C4-2B (cell line): ENCODE data around the gene RTEL1.

Experiments used
- ZFX ChIP-seq: fragments of 450-650 bp; IDR thresholded peaks from 2 replicates; pipeline ENCODE4 v1.6.1; 2017
- TF ChIP-seq, protein P1 (sequence below): fragments of 450-650 bp; conservative IDR thresholded peaks from 2 replicates; pipeline ENCODE4 v1.5.1; 2017; ENCODE audit warnings: mild to moderate bottlenecking

- TF ChIP-seq, protein P1, sequence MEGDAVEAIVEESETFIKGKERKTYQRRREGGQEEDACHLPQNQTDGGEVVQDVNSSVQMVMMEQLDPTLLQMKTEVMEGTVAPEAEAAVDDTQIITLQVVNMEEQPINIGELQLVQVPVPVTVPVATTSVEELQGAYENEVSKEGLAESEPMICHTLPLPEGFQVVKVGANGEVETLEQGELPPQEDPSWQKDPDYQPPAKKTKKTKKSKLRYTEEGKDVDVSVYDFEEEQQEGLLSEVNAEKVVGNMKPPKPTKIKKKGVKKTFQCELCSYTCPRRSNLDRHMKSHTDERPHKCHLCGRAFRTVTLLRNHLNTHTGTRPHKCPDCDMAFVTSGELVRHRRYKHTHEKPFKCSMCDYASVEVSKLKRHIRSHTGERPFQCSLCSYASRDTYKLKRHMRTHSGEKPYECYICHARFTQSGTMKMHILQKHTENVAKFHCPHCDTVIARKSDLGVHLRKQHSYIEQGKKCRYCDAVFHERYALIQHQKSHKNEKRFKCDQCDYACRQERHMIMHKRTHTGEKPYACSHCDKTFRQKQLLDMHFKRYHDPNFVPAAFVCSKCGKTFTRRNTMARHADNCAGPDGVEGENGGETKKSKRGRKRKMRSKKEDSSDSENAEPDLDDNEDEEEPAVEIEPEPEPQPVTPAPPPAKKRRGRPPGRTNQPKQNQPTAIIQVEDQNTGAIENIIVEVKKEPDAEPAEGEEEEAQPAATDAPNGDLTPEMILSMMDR = no peak
- no peak for TF ChIP-seq ZFX
Measured at GRCh38 chr20:63636752-63637628, 21.1 kb upstream of the RTEL1 start.
